GM19397 (cell line): ENCODE measurements around the gene TBL1X.
A peak's percentile ranks its signal among the peaks of the same experiment; 100 is the strongest.

Source experiments
- ATAC-seq: cut with Tn5 transposase; IDR thresholded peaks from one replicate; pipeline ENCODE4 v1.9.1; 2021; ENCODE audit warnings: mild to moderate bottlenecking, moderate library complexity; ENCODE audit not compliant: unreplicated experiment

Gene TBL1X

DNA sequence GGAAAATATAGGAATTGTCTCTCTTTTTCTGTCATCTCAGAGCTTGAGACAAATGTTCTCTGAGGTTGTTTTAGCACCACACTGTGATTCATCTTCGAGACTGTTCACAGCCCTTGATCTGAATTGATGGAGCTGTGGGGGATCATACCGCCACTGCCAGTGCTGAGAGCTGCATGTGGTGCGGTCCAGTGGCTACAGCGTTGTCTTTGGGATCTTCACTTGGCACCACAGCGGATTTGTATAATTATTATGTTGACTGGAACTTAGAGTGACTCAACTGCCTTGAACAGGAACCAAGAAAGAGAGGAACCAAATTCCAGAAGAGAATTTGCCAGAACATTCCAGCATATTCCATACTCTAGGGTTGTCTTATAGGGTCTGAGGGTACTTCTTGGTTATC lies 29.1 kb downstream of the TBL1X start:
- ATAC-seq: no peak

DNA sequence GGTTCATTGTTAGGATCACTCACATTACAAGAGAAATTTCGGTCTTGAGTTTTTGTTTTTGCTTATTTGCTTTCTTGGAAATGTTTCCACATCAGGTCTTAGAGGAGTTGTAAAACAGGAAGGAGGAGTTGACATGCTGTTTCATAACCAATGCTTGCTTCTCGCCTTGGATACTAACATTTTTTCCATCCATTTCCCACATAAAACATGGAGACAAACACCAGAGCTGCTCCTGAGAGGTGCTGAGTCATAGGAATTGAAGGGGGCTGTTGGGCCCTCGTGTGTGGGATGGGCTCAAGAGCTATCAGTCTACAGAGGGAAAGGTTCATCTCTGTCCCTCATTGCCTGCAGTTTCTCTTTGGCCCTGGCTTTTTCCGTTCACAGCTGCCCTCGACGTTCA lies 29.9 kb downstream of the TBL1X start:
- no peak for ATAC-seq

DNA sequence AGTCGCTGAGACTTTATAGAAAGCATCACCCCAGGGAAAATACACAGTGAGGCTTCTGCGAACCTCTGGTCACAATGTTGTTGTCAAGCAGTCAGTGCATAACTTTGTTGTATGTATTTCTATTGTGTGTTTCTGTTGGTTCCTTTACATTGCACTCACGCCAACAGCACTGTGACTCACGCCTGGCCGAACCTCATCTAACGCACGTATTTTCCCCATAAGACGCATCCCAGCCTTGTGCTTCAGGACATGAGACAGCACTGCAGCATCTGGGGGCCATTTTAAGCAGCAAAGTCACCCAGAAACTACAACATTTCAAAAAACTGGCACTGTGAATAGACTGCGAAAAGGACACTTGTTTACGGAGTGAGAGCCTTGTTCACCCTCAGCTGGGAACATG lies 30.6 kb downstream of the TBL1X start:
- ATAC-seq: no peak

DNA sequence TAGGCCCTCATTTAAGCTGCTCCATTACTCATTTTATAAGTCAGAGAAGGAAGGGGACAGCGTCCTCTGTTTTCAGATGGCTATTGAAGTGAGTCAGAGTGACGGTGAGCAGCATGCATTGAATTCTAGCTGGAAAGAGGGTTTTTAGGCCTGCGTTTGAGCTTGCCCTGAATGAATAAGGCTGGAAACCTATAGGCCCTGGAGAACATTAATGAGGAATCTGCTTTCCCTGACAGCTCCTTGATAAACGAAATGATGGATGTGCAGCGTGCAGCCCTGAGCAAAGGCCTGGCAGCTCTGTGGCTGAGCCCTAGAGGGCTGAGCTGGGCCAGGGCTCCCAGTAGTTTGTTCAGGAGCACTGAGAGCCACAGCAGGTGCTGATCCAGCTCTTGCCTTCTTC lies 33.4 kb downstream of the TBL1X start:
- ATAC-seq: no peak

DNA sequence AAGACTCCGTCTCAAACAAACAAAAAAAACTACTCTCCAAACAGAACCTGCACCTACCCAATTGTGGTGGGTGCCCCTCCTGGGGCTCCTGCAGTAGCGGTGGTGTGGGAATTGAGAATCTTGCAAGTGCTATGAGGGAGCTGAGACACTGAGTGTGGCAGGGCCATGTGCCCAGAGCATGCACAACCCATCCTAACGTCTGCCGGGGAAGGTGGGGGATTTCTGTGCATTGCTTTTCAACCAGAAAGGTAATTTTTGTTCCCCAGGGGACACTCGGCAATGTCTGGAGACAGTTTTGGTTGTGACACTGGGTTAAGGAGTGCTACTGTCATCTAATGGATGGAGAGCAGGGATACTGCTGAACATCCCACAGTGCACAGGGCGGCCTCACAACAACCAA lies 35.7 kb downstream of the TBL1X start:
- ATAC-seq: no peak

DNA sequence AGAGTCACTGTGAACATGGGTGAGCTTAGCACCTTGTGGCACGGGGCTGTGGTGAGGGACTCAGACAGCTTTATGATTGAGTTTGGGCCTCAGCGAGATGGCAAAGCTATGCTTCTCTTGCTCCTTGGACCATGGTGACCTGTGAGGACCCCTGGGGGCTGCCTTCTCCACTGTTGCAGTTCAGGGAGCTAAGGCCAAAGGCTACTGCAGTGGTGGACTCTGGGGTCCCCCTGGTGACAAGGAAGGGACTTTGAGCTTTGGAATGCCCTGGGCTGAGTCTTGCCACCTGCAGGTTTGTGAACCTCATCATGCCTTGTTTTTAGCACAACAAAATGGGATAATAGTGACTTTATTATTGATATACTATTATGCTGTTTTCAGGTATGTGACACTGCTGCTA lies 36.5 kb downstream of the TBL1X start:
- no peak for ATAC-seq

DNA sequence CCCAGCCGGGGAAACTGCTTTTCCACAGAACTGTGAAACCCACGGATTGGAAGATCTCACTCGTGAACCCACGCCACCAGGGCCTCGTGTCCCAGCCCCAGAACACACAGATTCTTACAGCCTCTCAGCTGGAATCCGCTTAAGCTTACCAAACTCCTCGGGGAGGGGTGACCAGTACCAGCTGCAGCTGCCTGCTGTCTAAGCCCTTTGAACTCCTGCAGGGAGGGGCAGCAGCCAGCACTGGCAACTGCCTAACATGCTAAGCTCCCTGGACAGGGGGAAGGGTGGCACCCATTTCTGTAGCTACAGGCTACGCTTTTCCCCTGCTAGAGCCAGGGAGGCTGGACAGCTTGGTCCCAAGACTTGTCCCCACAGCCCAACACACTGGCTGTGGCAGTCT lies 38.4 kb downstream of the TBL1X start:
- no peak for ATAC-seq

DNA sequence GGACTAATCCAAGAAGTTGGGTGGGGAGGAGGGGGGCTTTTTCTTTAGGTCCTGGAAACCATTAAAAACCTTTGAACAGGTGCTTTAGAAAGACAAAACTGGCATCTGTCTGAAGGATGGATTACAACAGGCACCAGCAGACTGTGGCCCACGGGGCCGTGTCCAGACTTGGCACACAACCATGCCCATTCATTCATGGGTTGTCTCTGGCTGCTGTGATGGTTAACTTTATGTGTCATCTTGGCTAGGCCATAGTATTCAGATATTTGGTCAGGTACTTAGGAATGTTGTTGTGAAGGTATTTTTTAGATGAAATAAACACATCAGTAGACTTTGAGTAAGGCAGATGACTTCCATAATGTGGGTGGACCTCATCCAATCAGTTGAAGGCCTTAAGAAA lies 45.5 kb downstream of the TBL1X start:
- ATAC-seq: no peak

DNA sequence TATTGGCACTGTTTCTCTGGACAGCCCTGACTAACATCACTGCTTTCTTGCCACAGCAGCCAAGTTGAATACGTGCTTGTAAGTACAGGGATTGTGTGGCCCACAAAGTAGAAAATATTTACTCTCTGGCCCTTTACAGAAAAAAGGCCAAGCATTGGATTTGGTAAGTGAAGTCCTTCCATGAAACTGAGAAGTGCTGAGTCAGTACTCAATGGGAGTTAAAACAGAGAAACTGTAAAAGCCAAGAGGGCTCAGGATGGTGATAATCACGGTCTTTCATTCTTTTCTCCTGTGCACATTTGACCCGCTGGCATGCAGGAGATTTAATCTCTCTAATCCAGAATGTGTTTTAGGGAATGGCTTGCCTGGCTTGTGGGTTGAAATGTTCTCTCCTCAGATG lies 46.1 kb downstream of the TBL1X start:
- ATAC-seq: no peak

DNA sequence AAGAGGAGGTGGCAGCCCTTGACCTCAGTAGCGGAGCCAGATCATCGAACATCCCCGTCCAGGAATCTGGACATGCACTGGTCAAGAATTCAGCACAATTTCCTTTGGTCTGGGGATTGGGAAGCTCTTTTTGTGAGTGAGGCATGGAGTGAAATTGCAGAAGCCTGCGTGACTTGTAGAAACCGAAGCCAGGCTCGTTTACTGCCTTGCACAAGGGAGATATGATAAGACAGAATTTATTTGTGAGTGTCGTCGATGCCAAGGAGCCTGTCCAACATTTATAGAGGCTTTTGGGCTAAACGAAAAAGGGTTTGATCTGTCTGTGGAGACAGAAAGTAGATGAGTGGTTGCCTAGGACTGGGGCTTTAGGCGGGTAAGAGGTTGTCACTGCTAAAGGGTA lies 50.6 kb downstream of the TBL1X start:
- no peak for ATAC-seq

DNA sequence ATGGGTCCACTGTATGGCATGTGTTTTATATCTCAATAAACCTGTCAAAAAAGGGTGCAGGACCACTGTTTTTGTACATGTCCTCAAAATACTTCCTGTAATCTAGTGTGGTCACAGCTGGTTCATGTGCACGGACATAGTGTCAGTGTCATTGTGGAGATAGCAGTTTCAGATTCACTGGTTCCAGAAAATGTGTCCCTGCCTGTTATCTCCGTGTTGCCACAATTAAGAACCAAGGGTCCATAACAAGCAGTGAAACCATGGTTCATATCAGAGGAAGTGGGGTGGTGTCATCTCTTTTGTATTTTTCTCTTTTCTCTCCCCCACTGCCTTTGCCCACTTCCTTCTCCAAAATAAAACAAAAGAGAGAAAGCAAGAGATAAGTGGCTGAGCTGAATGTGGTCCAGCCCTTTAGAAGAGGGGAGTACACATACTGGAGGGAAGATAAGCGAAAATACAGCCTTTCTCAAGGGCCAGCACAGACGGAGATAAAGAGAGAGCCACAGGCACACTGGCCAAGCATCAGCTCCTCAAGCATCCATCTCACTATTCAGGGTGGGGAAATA lies 51.2 kb downstream of the TBL1X start:
- no peak for ATAC-seq

DNA sequence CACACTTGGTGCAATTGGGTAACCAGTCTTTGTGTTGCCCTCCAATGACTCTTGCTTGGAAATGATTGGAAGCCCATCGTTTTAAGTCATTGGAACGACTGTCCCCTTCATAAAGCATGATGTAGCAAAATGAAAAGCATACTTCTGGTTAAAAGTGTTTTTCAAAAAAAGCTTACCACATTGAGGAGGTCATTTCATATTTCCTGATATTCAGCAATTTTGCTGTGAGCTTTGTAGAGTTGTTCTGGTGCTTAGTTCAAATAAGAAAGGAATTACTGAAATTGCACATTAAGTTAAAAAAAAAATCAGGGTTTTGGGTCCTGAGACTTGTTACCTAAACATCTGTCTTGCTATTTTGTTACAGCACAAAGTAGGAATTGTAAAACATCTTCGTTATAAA lies 51.8 kb downstream of the TBL1X start:
- no peak for ATAC-seq

DNA sequence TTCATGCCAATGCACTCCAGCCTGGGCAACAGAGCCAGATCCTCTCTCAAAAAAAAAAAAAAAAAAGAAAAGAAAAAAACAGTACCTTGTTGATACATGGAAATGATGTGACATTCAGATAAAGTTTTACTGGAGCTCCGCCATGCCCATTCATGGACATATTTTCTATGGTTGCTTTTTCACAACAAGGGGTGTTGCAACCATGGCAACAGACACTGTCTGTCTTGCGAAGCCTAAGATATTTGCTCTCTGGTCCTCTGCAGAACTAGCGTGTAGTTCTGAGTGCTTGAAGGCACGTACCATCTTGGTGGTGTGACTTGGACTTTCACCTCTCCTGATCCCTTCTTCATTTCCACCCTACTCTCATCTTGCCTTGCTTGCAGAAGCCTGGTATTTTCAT lies 53.2 kb downstream of the TBL1X start:
- no peak for ATAC-seq

DNA sequence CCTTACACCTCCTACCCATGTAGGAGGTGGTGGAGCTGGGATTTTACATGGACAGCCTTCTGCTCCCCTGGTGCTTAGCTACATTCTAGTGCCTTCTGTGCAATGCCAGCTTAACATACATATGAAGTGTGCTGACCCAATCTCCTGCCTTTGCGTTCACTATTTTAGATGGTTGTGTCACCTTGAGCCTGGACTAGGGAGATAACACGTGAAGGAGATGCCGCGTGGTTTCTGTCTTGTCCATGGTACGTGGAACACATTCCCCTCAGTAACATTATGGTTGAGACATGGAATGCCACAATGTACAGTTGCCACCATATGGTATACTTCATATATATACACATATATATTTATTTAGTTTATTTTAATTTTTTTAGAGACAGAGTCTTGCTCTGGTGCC lies 54.0 kb downstream of the TBL1X start:
- no peak for ATAC-seq

DNA sequence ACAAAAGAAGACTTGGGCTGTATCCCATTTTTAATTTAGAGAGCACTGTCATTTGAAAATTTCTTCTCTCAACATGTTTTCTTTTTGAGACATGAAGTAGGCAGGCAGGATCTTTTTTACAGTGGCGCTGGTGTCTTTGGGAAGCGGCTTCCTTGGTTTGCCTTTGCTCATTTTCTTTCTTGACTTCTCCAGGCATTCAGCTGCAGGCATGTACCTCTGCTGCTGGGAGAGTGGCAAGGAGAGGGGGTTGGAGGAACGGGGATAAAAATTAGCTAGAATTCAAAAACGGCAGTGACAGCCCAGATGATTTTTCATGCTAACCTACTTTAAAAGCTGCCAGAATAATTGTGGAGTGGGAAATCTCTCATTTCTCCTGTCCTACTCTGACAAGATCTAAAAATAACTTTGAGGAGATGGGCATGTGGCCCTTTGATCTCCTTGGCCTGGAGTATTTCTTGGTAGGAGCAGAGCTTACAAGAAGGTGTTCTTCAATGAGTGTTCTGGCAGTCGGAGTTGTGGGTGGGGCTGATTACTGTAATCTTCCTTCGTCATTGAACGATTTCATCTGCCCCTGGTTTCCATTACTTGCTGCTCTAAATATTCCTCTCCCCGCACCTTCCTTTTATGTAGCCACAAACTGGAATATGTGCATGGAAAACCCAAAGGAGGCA lies 54.8 kb downstream of the TBL1X start:
- no peak for ATAC-seq

DNA sequence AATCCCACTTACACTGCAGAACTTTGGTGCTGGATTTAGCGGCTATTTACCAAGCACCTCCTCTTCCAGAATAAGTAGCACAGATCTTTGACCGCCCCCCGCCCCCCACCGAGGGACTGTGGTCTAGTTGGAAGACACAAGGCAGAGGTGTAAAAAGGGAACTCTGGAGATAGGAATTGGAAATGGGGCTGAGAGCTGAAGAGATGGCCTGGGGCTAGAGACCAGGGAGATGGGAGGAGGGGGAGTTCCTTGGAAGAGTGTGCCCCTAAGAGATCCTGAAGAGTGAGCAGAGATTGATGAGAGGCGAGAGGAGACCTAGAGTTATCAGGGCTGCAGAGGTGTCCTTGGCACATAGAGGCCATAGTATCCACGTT lies 55.3 kb downstream of the TBL1X start:
- no peak for ATAC-seq

DNA sequence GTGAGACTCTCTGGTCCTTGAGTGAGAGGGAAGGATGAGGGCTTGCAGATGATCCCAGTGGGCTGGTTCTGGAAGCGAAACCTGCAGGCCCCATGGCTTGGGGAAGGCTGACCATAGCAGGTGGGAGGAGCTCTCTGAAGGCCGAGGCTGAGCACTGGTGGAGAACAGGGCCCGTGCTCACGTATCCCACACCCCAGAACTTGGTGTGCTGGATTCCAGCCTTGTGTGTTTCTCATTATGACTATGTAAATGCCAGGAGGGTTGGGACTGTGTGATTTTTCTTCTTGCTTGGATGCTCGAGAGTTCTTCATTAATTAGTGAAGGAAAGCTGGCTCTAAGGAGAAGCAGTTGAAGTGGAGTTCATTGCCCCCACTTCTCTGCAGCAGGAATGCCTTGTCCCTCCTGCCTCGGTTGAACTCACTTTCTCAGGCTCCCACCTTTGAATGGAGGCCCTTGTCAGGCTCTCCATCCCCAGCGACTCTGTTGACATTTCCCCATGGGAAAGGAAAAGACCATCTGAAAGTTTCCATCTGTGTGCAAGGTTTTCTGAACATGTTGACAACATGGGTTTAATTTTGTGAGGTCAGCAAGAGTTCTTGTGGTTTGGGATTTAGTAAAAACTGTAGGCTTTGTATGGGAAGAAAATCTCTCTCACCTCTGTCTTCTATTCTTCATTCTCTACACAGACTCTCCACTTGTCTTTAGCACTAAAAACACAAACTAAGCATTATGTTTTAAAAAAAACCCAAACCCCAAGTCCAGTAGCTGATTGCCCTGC lies 57.7 kb downstream of the TBL1X start:
- ATAC-seq: no peak

DNA sequence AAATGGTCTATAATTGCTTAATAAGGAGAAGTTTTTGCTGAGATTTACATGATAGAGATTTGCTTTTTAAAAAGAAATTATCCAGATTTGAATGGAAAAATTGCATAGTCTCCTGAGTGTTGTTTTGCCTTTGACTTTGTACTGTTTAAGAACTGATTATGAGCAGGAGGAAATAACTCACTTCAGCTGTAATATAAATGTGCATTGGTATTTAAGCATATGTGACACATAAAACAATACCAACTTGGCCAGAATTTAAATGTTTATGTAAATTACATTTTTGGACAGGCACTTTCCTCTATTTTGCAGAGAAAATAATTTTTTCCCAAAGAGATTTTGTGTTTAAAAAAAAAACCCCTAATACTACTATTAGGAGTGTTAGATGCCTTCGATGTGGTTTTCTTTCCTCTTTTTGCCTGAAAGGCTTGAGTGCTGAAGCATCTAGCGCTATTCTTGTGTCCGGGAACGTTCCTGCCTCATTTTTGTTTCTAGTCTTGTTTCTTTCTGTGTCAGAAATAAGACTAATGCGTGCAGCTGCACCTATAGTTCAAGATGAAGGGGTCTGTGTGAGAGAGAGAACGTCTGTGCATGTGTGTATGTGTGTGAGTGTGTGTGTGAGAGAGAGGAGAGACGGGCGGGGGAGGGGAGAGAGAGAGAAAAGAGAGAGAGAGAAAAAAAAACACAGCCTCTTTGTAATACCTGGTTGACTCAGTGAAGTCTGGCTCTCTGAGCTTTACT lies 60.8 kb downstream of the TBL1X start:
- no peak for ATAC-seq

DNA sequence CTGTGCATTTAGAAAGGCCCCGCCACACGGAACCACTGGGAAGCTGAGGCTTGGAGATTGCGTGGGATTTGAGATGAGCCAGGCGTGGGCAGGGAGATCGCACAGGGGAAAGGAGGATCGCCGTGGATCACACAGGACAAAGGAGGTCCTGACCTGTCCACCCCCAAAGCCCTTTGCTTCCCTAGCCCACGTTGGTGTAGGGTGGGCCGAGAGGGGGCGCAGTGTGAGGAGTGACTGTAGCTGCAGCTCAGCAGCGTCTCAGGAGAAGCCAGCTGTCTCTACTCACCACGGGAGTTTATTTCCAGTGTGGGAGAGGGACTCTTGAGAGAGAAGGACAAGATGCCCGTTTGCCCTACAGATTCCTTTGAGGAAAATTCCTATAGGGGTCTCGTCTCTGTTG lies 62.1 kb downstream of the TBL1X start:
- no peak for ATAC-seq

DNA sequence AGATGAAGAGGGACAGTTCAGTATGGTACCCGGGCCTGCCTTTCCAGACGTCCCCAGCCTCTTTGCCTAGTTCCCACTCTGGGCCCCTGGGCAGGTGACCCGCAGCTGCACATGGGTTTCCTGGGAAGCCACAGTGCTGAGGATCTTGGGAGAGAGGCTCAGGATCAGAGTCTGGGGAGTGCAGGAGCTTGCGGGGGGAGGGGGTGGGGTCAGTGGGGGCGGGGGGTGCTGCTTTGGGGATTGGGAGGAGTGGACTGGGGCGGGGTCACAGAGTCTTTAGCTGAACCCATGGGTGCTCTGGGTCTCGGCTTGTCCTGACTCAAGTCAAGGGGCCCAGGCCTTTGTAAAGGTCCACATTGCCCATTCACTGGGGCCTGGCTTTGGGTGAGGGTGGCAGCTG lies 63.6 kb downstream of the TBL1X start:
- no peak for ATAC-seq

DNA sequence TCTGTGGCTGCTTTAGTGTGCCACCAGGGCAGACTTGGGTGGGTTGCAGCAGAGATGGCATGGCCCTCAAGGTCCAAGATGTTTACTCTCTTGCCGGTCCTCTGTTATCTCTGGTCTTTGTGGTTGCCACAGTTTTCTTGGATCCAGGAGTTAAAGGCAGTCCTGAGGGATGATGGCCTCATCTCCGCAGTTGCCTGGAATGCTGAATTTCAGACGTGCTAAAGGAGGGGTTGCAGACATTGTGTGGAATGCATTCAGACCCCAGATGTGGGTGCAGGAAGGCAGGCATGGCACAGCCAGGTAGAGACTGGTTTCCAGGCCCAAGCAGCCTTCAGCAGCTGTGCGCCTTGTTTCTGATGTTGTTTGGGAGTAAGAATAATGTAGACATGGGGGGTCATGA lies 64.4 kb downstream of the TBL1X start:
- no peak for ATAC-seq

DNA sequence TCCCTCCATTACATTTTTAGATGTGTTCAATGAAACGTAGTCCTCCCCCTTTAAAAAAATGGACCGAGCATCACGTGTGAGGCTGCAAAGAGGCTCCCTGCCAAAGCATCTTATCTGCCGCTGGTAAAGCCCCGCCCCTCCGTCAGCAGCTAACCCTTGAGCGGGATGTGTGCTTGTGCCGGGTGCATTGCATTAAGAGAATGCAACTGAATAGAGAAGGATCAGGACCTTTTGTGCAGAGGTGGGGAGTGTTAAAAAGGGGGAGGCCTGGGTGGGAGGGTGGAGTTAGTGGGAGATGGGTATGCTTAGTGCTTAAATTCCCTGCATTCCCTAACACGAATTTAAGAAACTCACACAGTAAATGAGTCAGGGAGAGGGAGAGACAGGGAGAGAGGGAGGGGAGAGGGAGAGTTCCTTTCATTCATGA lies 66.0 kb downstream of the TBL1X start:
- peak; percentile 68 for ATAC-seq
